ENCODE results near the gene PLEKHG7. TPM values are rescaled to one million over a fixed set of nuclear protein-coding genes. Genes with fewer than 3 reads are reported as not detected.

Gene PLEKHG7
- total and polyA plus RNA-seq, 2 of the 8 experiments (the other 6 are each of a cell fraction or from before 2014, with no cell fraction given) = not detected

DNA sequence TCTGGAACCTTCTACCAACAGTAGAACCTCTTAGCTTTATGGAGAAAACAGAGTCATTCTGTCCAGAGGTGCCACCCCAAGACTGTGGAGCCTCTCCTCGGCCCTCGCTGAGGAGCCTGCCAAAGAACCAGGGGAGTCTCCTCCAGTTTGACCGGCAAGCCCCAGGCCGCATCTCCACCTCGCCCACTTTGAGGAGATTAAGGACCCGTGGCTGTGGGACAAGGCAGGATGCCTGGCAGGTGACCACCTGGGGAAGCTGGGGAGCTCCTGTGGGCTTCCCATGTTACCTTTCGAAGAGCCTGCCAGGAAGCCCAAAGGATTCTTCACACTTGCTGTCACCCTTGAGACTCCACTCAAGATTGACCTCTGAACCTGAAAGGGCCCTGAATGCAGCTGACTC lies 3.8 kb downstream of the PLEKHG7 start:
- H4K8ac ChIP-seq (ENCODE audit: extremely low read depth, insufficient read depth, low read length) = no peak overlapping the region
- H2AFZ ChIP-seq (ENCODE audit: low read length) = no peak overlapping the region
- TF ChIP-seq RNF2 (IDR thresholded peaks at IDR 0.05; ENCODE audit: borderline replicate concordance, low read depth, low read length, missing control alignments, poor library complexity, severe bottlenecking) (no peak), HDAC6 (IDR thresholded peaks at IDR 0.05; ENCODE audit: low read depth, low read length) (no peak), RXRA (IDR thresholded peaks at IDR 0.05; ENCODE audit: insufficient read depth, low read depth, low read length) (no peak), POU5F1 (IDR thresholded peaks at IDR 0.05; ENCODE audit: low read depth, low read length) (no peak), TAF7 (optimal IDR thresholded peaks at IDR 0.05; ENCODE audit: borderline replicate concordance, low read depth, low read length) (no peak)
- H2BK20ac ChIP-seq (ENCODE audit: low read length) = no peak overlapping the region
- no peak overlapping the region for H4K5ac ChIP-seq (ENCODE audit: insufficient read length, low read depth, low read length)
- no peak overlapping the region for H3K56ac ChIP-seq (replicated peaks; ENCODE audit: insufficient read length, low read depth, low read length)
- H4K91ac ChIP-seq (replicated peaks; ENCODE audit: insufficient read length, low read length) = no peak overlapping the region
- H3K14ac ChIP-seq (ENCODE audit: insufficient read length) = no peak overlapping the region
- H3K9me3 ChIP-seq (ENCODE audit: insufficient read depth in 2 of 2, low read depth in 1 of 2, low read length in 1 of 2) = no peaks in the 10 kb centered on the region
- no peak overlapping the region for H3K4me3 ChIP-seq (ENCODE audit: extremely low read depth in 1 of 4, insufficient read depth in 2 of 4, low read depth in 3 of 4, low read length in 4 of 4)
- no peak overlapping the region for H3K23ac ChIP-seq (ENCODE audit: insufficient read length)
- WGBS, 2 experiments (ENCODE audit: extremely low coverage in 1 of 2, insufficient coverage in 1 of 2, insufficient read length in 1 of 2, insufficient replicate concordance in 2 of 2, low coverage in 1 of 2, low lambda C conversion rate in 2 of 2, missing lambda C conversion rate in 1 of 2) = 98% methylated on average over 7 of the region's 7 CpGs; no CpG with 5 or more reads in 1 of the 2 experiments
- H3K27me3 ChIP-seq (replicated peaks in 1 of 4; ENCODE audit: control insufficient read depth in 3 of 4, extremely low read depth in 1 of 4, insufficient read depth in 3 of 4, low read length in 3 of 4) = no peaks in the 10 kb centered on the region
- no peak overlapping the region for H2BK15ac ChIP-seq (ENCODE audit: low read length)
- peaks cover 0 to 4% (median 1%) of the 10 kb centered on the region in 4 experiments; a peak in 3 of 7 replicates for H3K4me1 ChIP-seq (replicated peaks in 1 of 4; ENCODE audit: control insufficient read depth in 3 of 4, insufficient read depth in 4 of 4, low read length in 3 of 4)
- CTCF ChIA-PET (ENCODE audit: partially characterized antibody) = interaction anchor here (4.7 kb wide), 1 partner anchor 11 kb away, joined by 19 read pairs; no protein-coding TSS in a partner anchor
- H3K18ac ChIP-seq (ENCODE audit: extremely low read depth, low read length) = no peak overlapping the region
- no peak overlapping the region for H3K9ac ChIP-seq (replicated peaks in 1 of 4; ENCODE audit: extremely low read depth in 1 of 4, low read depth in 3 of 4, low read length in 3 of 4)
- H3K79me1 ChIP-seq (ENCODE audit: low read depth, low read length) = no peaks in the 10 kb centered on the region
- H2BK5ac ChIP-seq (ENCODE audit: low read depth, low read length) = no peak overlapping the region
- H4K20me1 ChIP-seq (replicated peaks in 1 of 2; ENCODE audit: control insufficient read depth in 1 of 2, insufficient read depth in 2 of 2, low read length in 2 of 2) = no peaks in the 10 kb centered on the region
- no peak overlapping the region for H2BK120ac ChIP-seq (replicated peaks; ENCODE audit: low read depth, low read length)
- H2BK12ac ChIP-seq (ENCODE audit: low read depth, low read length) = no peak overlapping the region
- no peak for DNase-seq (ENCODE audit: low read depth in 1 of 2, low spot score in 2 of 2)
- no peaks in the 10 kb centered on the region for H3K36me3 ChIP-seq (ENCODE audit: control insufficient read depth in 2 of 4, insufficient read depth in 4 of 4, low read length in 3 of 4)
- no peak overlapping the region for H3K27ac ChIP-seq (ENCODE audit: low read depth, low read length)
- no peak for FAIRE-seq
- POLR2A ChIA-PET (ENCODE audit: partially characterized antibody) = no interaction called here
- no peaks in the 10 kb centered on the region for H3K23me2 ChIP-seq (ENCODE audit: low read depth, low read length)
- no peak overlapping the region for H2AK5ac ChIP-seq (ENCODE audit: low read depth, low read length)
- no peak overlapping the region for H3K4me2 ChIP-seq (ENCODE audit: insufficient read depth in 1 of 2, low read depth in 2 of 2, low read length in 2 of 2)
- no peak overlapping the region for H3K4ac ChIP-seq (replicated peaks; ENCODE audit: insufficient read length, low read depth, low read length)
- no peaks in the 10 kb centered on the region for H3K79me2 ChIP-seq (ENCODE audit: control insufficient read depth in 1 of 2, insufficient read depth in 2 of 2, low read length in 2 of 2)

Measured in H1 (cell line).